ENCODE results near the gene GOLGA2. TPM values are rescaled to one million over a fixed set of nuclear protein-coding genes. Genes with fewer than 3 reads are reported as not detected.

The GOLGA2 gene
- total RNA-seq, 1 experiment from 2014 or later = 60.5 TPM

GRCh38 chr9:128218172-128218517, 57.7 kb downstream of the GOLGA2 start:
- DNase-seq = no peak
- Histone ChIP-seq H3K4me2 (ENCODE audit: low read length) (no peak overlapping the region), H3K9me3 (ENCODE audit: low read length) (no peaks in the 10 kb centered on the region), H3K9ac (ENCODE audit: low read length) (no peak overlapping the region), H2AFZ (ENCODE audit: low read length) (no peak overlapping the region), H3K79me2 (ENCODE audit: low read length) (no peaks in the 10 kb centered on the region), H3F3A (ENCODE audit: low read length, unreplicated experiment) (no peaks in the 10 kb centered on the region), H3K4me3 (ENCODE audit: low read length) (no peak overlapping the region), H3K27me3 (ENCODE audit: low read length) (no peaks in the 10 kb centered on the region), H3K36me3 (ENCODE audit: low read depth, low read length) (no peaks in the 10 kb centered on the region), H3K27ac (ENCODE audit: low read length) (no peak overlapping the region), H3K4me1 (ENCODE audit: insufficient read depth, low read length) (peaks cover 10% of the 10 kb centered on the region; the same call in 1 of the 2 replicates), H4K20me1 (ENCODE audit: low read length) (no peaks in the 10 kb centered on the region), H3K9me2 (replicated peaks; ENCODE audit: low read length) (no peaks in the 10 kb centered on the region)
- intact Hi-C loops (cut with micrococcal nuclease) = no loop called here
- ATAC-seq = no peak
- TF ChIP-seq EZH2phosphoT487 (IDR thresholded peaks at IDR 0.05; ENCODE audit: borderline replicate concordance, low read length) (no peak), EZH2 (IDR thresholded peaks at IDR 0.05; ENCODE audit: low read length, unreplicated experiment) (no peak), CTCF (conservative IDR thresholded peaks at IDR 0.05; ENCODE audit: low read depth, low read length) (no peak)
- no TSS peak for BruUV-seq (replicated peaks)
- ChIA-PET POLR2A (ENCODE audit: unreplicated experiment) (no interaction called here), CTCF (interaction anchor here (0.5 kb wide), 1 partner anchor 12 kb away, joined by 7 read pairs; no protein-coding TSS in a partner anchor)

GRCh38 chr9:128216781-128217553, 58.8 kb downstream of the GOLGA2 start:
- Histone ChIP-seq H3K79me2 (ENCODE audit: low read length) (no peaks in the 10 kb centered on the region), H3K9me3 (ENCODE audit: low read length) (no peaks in the 10 kb centered on the region), H3K27me3 (ENCODE audit: low read length) (no peaks in the 10 kb centered on the region), H4K20me1 (ENCODE audit: low read length) (no peaks in the 10 kb centered on the region), H3K4me2 (ENCODE audit: low read length) (no peak overlapping the region), H3K27ac (ENCODE audit: low read length) (no peak overlapping the region), H3K9ac (ENCODE audit: low read length) (no peak overlapping the region), H3F3A (ENCODE audit: low read length, unreplicated experiment) (no peaks in the 10 kb centered on the region), H3K9me2 (replicated peaks; ENCODE audit: low read length) (no peaks in the 10 kb centered on the region), H3K36me3 (ENCODE audit: low read depth, low read length) (no peaks in the 10 kb centered on the region), H3K4me3 (ENCODE audit: low read length) (no peak overlapping the region), H3K4me1 (ENCODE audit: insufficient read depth, low read length) (peaks cover 10% of the 10 kb centered on the region; the same call in 1 of the 2 replicates), H2AFZ (ENCODE audit: low read length) (no peak overlapping the region)
- no TSS peak for BruUV-seq (replicated peaks)
- ChIA-PET CTCF (no interaction called here), POLR2A (ENCODE audit: unreplicated experiment) (no interaction called here)
- DNase-seq = no peak
- intact Hi-C loops (cut with micrococcal nuclease) = no loop called here
- TF ChIP-seq EZH2 (IDR thresholded peaks at IDR 0.05; ENCODE audit: low read length, unreplicated experiment) = no peak
- no peak for TF ChIP-seq CTCF (conservative IDR thresholded peaks at IDR 0.05; ENCODE audit: low read depth, low read length)
- no peak for TF ChIP-seq EZH2phosphoT487 (IDR thresholded peaks at IDR 0.05; ENCODE audit: borderline replicate concordance, low read length)
- ATAC-seq = no peak

Measured in PC-3 (cell line).